Mammary epithelial cell (primary cell): ENCODE measurements around the gene CRTAP.

Source experiments
- CTCF ChIP-seq, 2 donors: IDR thresholded peaks in 1 of 2; conservative IDR thresholded peaks in 1 of 2; 2 replicates each; pipeline ENCODE4 v1.5.1; 2011 to 2012; ENCODE audit warnings: inconsistent platforms in 2 of 2, low read length in 2 of 2, mild to moderate bottlenecking in 2 of 2, control low read depth in 1 of 2, low read depth in 1 of 2; ENCODE audit not compliant: insufficient read depth in 1 of 2; ENCODE audit errors: extremely low read depth in 1 of 2
- EZH2 ChIP-seq: IDR thresholded peaks from 2 replicates; pipeline ENCODE4 v1.6.1; 2012; ENCODE audit warnings: low read length, inconsistent platforms, borderline replicate concordance

- TF ChIP-seq CTCF (conservative IDR thresholded peaks at IDR 0.05 in 1 of 2, IDR thresholded peaks at IDR 0.05 in 1 of 2; ENCODE audit: extremely low read depth in 1 of 2, insufficient read depth in 1 of 2, low read depth in 1 of 2, low read length in 2 of 2) (no peak), EZH2 (no peak)
Measured at GRCh38 chr3:33081812-33082211, 32.0 kb upstream of the CRTAP start.
